Measurements from ENCODE around the gene ANKS6. TPM values are rescaled to one million over a fixed set of nuclear protein-coding genes. Genes with fewer than 3 reads are reported as not detected.

ANKS6 gene
- total RNA-seq, 2 donors from 2014 or later = 3.3 to 8.7 TPM

DNA sequence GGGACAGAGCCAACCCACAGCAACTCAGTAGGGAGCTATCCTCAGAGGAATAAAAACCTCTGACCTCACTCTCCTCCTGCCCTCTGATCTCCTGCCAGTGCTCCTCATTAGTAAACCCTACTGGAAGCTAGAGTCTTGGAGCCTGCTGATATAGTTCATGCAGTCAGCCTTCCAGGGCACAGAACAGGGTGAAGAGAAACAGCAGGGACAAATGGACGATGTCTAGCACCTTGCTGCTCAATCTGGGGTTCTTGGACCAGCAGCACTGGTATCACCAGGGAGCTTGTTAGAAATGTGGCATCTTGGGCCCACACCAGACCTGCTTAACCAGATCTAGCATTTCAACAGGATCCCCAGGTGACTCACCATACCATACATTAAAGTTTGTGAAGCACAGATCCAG lies 5.6 kb upstream of the ANKS6 start:
- H3K36me3 ChIP-seq = no peaks in the 10 kb centered on the region
- no peaks in the 10 kb centered on the region for H3K4me1 ChIP-seq

DNA sequence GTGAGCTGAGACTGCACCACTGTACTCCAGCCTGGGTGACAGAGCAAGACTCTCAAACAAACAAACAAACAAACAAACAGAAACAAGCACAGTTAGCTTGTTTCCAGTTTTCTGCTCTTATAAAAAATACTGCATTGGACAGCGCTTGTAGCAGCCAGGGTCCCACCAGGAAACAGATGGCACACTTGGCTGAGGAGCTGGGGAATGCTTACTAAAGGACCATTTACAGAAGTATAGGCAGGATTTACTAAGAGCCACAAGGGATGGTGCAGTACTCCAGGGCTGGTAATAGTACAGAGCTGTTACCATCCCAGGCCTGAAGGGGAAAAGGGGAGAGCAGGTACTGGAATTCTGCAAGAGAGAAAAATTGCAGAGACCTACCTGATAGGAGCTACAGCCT lies 5.2 kb upstream of the ANKS6 start:
- no peak overlapping the region for H3K4me3 ChIP-seq
- no peak overlapping the region for H3K27ac ChIP-seq
- H3K9me3 ChIP-seq = no peaks in the 10 kb centered on the region
- no peaks in the 10 kb centered on the region for H3K36me3 ChIP-seq
- DNase-seq (ENCODE audit: low spot score) = no peak
- TF ChIP-seq, protein P1, sequence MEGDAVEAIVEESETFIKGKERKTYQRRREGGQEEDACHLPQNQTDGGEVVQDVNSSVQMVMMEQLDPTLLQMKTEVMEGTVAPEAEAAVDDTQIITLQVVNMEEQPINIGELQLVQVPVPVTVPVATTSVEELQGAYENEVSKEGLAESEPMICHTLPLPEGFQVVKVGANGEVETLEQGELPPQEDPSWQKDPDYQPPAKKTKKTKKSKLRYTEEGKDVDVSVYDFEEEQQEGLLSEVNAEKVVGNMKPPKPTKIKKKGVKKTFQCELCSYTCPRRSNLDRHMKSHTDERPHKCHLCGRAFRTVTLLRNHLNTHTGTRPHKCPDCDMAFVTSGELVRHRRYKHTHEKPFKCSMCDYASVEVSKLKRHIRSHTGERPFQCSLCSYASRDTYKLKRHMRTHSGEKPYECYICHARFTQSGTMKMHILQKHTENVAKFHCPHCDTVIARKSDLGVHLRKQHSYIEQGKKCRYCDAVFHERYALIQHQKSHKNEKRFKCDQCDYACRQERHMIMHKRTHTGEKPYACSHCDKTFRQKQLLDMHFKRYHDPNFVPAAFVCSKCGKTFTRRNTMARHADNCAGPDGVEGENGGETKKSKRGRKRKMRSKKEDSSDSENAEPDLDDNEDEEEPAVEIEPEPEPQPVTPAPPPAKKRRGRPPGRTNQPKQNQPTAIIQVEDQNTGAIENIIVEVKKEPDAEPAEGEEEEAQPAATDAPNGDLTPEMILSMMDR (IDR thresholded peaks at IDR 0.05) = no peak
- no peaks in the 10 kb centered on the region for H3K4me1 ChIP-seq
- no peaks in the 10 kb centered on the region for H3K27me3 ChIP-seq

More for the DNA sequence above, 5.6 kb upstream of the ANKS6 start:
- H3K9me3 ChIP-seq = no peaks in the 10 kb centered on the region
- no peak overlapping the region for H3K27ac ChIP-seq
- H3K4me3 ChIP-seq = no peak overlapping the region
- TF ChIP-seq, protein P1 (IDR thresholded peaks at IDR 0.05) = no peak
- no peaks in the 10 kb centered on the region for H3K27me3 ChIP-seq
- no peak for DNase-seq (ENCODE audit: low spot score)

DNA sequence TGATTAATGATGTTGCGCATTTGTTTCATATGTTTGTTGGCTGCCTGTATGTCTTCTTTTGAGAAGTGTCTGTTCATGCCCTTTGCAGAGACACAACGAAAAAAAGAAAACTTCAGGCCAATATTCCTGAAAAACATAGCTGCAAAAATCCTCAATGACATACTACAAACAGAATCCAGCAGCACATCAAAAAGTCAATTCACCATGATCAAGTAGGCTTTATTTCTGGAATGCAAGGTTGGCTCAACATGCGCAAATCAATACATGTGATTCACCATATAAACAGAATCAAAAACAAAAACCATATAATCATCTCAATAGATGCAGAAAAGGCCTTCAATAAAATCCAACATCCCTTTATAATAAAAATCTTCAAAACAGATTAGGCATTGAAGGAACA lies 1.9 kb upstream of the ANKS6 start:
- H3K4me3 ChIP-seq = no peak overlapping the region
- no peaks in the 10 kb centered on the region for H3K27me3 ChIP-seq
- no peaks in the 10 kb centered on the region for H3K36me3 ChIP-seq
- DNase-seq (ENCODE audit: low spot score) = no peak
- H3K27ac ChIP-seq = no peak overlapping the region
- peaks cover 0 to 14% of the 10 kb centered on the region in 2 donors for H3K4me1 ChIP-seq
- no peaks in the 10 kb centered on the region for H3K9me3 ChIP-seq
- TF ChIP-seq, protein P1 (IDR thresholded peaks at IDR 0.05) = no peak

DNA sequence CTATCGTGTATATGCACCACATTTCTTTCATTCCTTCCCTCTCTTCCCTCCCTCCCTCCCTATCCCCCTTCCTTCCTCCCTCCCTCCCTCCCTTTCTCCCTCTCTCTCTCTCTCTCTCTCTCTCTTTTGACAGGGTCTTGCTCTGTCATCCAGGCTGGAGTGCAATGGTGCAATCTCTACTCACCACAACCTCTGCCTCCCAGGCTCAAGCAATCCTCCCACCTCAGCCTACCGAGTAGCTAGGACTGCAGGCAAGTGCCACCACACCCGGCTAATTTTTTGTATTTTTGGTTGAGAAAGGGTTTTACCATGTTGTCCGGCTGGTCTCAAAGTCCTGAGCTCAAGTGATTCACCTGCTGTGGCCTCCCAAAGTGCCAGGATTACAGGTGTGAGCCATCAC lies 1.1 kb upstream of the ANKS6 start:
- H3K27me3 ChIP-seq = no peaks in the 10 kb centered on the region
- H3K9me3 ChIP-seq = no peaks in the 10 kb centered on the region
- peaks cover 0 to 14% of the 10 kb centered on the region in 2 donors for H3K4me1 ChIP-seq
- H3K4me3 ChIP-seq = no peak overlapping the region
- H3K36me3 ChIP-seq = no peaks in the 10 kb centered on the region
- H3K27ac ChIP-seq = no peak overlapping the region
- TF ChIP-seq, protein P1 (IDR thresholded peaks at IDR 0.05) = no peak
- DNase-seq (ENCODE audit: low spot score) = peak; percentile 11

DNA sequence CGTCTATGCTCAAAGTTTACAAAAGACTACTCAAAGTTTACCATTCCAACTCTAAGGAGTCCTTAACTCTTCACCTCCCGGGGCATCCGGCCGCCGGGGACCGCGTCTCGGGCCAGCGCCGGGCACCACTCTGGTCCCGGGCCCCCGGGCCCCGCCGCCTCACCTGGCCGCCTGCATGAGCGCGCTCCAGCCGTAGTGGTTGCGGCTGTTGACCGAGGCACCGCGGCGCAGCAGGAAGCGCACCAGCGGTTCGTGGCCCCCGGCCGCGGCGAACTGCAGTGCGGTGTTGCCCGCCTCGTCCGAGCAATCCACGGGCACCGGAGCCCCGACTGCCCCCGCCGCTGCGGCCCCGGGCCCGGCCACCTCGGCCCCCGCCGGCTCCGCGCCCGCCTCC lies 388 bp downstream of the ANKS6 start:
- TF ChIP-seq, protein P1 (IDR thresholded peaks at IDR 0.05) = no peak
- peak; percentile 57 for DNase-seq (ENCODE audit: low spot score)
- Histone ChIP-seq H3K27me3 (no peaks in the 10 kb centered on the region), H3K4me1 (peaks cover 0 to 23% of the 10 kb centered on the region in 2 donors), H3K27ac (peak overlapping the region; percentile 53 to 62), H3K9me3 (no peaks in the 10 kb centered on the region), H3K4me3 (peak overlapping the region; percentile 73 to 75), H3K36me3 (no peaks in the 10 kb centered on the region)

DNA sequence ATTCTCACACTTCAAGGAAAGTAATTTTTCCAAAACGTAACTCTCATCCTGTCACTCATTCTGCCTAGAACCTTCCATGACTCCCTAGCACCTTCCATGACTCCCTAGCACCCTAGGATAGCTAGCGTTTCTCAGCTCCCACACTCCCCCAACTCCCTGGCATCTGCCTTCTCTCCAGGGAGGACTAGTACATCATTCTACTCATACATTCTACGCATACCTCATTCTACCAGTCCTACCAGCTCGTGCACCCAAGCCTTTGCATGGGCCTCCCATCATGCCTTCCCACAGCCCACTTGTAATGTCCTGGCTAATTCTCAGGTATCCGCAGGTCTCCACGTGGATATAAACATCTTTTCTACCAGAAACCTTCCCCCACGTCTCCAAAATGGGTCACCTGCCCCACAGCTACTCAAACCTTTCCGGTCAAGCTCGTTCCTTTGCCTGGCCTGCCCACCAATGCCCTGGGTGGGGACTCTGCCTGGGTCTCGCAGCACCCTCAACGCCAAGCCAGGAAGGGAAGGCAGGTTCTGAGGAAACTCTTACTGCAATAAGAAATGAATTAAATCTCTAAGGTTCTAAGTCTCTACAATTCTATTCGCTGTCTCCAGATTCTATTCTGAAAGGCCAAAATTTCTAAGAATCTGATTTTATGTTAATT lies 930 bp downstream of the ANKS6 start:
- H3K36me3 ChIP-seq = no peaks in the 10 kb centered on the region
- H3K4me3 ChIP-seq = peak overlapping the region; percentile 73 to 75
- TF ChIP-seq, protein P1 (IDR thresholded peaks at IDR 0.05) = no peak
- no peaks in the 10 kb centered on the region for H3K27me3 ChIP-seq
- peaks cover 0 to 27% of the 10 kb centered on the region in 2 donors for H3K4me1 ChIP-seq
- peak overlapping the region; percentile 53 to 62 for H3K27ac ChIP-seq
- no peaks in the 10 kb centered on the region for H3K9me3 ChIP-seq
- peak; percentile 53 for DNase-seq (ENCODE audit: low spot score)

Measured in right atrium auricular region (tissue), 2 donors.